HepG2 (cell line): ENCODE data around the gene AIF1.

Source experiments
- ATF7-NPFF ChIP-seq: sonication (generic); formaldehyde crosslinking; IDR thresholded peaks from 2 replicates; pipeline ENCODE4 v1.8.1; 2023; ENCODE audit warnings: mild to moderate bottlenecking, low read depth, missing genetic modification reagents, moderate library complexity
- CTCF ChIP-seq: sonication (generic); formaldehyde crosslinking; IDR thresholded peaks from 2 replicates; pipeline ENCODE4 v1.5.0; 2020; ENCODE audit warnings: mild to moderate bottlenecking, missing genetic modification reagents, moderate library complexity
- EP300 ChIP-seq, 3 experiments: sonication (generic) in 1 of 3; formaldehyde crosslinking in 1 of 3; IDR thresholded peaks; 2 replicates each; pipeline versions ENCODE4 v1.5.1 to v1.6.1; 2011 to 2020; ENCODE audit warnings: low read depth in 2 of 3, low read length in 2 of 3, borderline replicate concordance in 1 of 3, improper control_type of control experiment in 1 of 3, mild to moderate bottlenecking in 1 of 3, missing genetic modification reagents in 1 of 3, moderate library complexity in 1 of 3
- JDP2 ChIP-seq: sonication (generic); formaldehyde crosslinking; IDR thresholded peaks from 2 replicates; pipeline ENCODE4 v1.8.1; 2022; ENCODE audit warnings: missing genetic modification reagents, borderline replicate concordance
- POGZ ChIP-seq: sonication (generic); formaldehyde crosslinking; IDR thresholded peaks from 2 replicates; pipeline ENCODE4 v1.4.0; 2020; ENCODE audit warnings: mild to moderate bottlenecking, missing genetic modification reagents
- THRA ChIP-seq: sonication (generic); formaldehyde crosslinking; IDR thresholded peaks from 2 replicates; pipeline ENCODE4 v1.4.0; 2020; ENCODE audit warnings: missing genetic modification reagents, borderline replicate concordance
- TMF1 ChIP-seq: sonication (generic); formaldehyde crosslinking; IDR thresholded peaks from 2 replicates; pipeline ENCODE4 v1.8.1; 2022; ENCODE audit warnings: low read depth, missing genetic modification reagents
- ZNF629 ChIP-seq: sonication (generic); formaldehyde crosslinking; conservative IDR thresholded peaks from 2 replicates; pipeline ENCODE4 v1.5.0; 2020; ENCODE audit warnings: missing genetic modification reagents
- ZNF761 ChIP-seq: sonication (generic); formaldehyde crosslinking; conservative IDR thresholded peaks from 2 replicates; pipeline ENCODE4 v1.4.0; 2020; ENCODE audit warnings: mild to moderate bottlenecking, missing genetic modification reagents

GRCh38 chr6:31666337-31666965, 51.4 kb downstream of the AIF1 start:
- TF ChIP-seq CTCF = no peak
- 0 out of 2 replicates have a peak, but pooled peaks have one; percentile 2 for TF ChIP-seq ATF7-NPFF
- TF ChIP-seq TMF1 (CRISPR knock-in tag) = no peak
- TF ChIP-seq EP300 (IDR thresholded peaks at IDR 0.05; ENCODE audit: low read depth in 2 of 2, low read length in 2 of 2) = no peak
- TF ChIP-seq EP300 (CRISPR knock-in tag; IDR thresholded peaks at IDR 0.05; ENCODE audit: borderline replicate concordance) = no peak
- no peak for TF ChIP-seq ZNF629 (CRISPR knock-in tag)
- TF ChIP-seq THRA (CRISPR knock-in tag) = no peak
- TF ChIP-seq POGZ (CRISPR knock-in tag) = no peak
- no peak for TF ChIP-seq ZNF761 (CRISPR knock-in tag)
- TF ChIP-seq JDP2 (CRISPR knock-in tag) = no peak
